AG04450 (cell line): ENCODE measurements around the gene ERP44. TPM values are rescaled to one million over a fixed set of nuclear protein-coding genes. Genes with fewer than 3 reads are reported as not detected.
"Not testable (repeated sequence)": the region's sequence is repeated elsewhere in the genome, so short reads cannot be mapped to it uniquely, and the experiment has no call there.

Experiments
- CTCF ChIA-PET: fragments of 300-600, 350-600 bp; formaldehyde crosslinking; extraction: SDS; loops from one replicate; lab custom pipeline; 2022; ENCODE audit warnings: antibody characterized with exemption, inconsistent platforms; lab: Charles Lee
- POLR2A ChIA-PET: fragments of 350-600 bp; formaldehyde crosslinking; extraction: SDS; loops from one replicate; lab custom pipeline; 2021; ENCODE audit warnings: antibody characterized with exemption, inconsistent platforms; lab: Yijun Ruan, JAX
- DNase-seq: peaks from one replicate; pipeline ENCODE4 v3.0.0-alpha.2; 2011; ENCODE audit warnings: low read depth, low spot score
- H3K27ac ChIP-seq: one replicate; pipeline ENCODE4 v1.5.1; 2012; ENCODE audit warnings: low read depth, low read length, control low read depth
- H3K27me3 ChIP-seq: one replicate; pipeline ENCODE4 v1.6.0; 2012; ENCODE audit warnings: low read length; ENCODE audit not compliant: control insufficient read depth, insufficient read depth
- H3K4me3 ChIP-seq: 2 replicates; pipeline ENCODE4 v1.5.1; 2011; ENCODE audit warnings: mild to moderate bottlenecking, low read depth, low read length, control low read depth
- H3K9me3 ChIP-seq: 2 replicates; pipeline ENCODE4 v1.5.1; 2012; ENCODE audit warnings: low read length; ENCODE audit not compliant: control insufficient read depth, insufficient read depth
- CTCF ChIP-seq: IDR thresholded peaks from 2 replicates; pipeline ENCODE4 v1.5.1; 2011; ENCODE audit warnings: low read depth, low read length, control low read depth, inconsistent platforms
- polyA plus RNA-seq: library from polyadenylated mRNA; depleted of rRNA; stranded (reverse); fragments of >200 nt; gene quantifications from 2 replicates; pipeline ENCODE4 v1.2.3, GENCODE V29; 2011

The ERP44 gene
- polyA plus RNA-seq, 1 experiment: 28.0 TPM

DNA sequence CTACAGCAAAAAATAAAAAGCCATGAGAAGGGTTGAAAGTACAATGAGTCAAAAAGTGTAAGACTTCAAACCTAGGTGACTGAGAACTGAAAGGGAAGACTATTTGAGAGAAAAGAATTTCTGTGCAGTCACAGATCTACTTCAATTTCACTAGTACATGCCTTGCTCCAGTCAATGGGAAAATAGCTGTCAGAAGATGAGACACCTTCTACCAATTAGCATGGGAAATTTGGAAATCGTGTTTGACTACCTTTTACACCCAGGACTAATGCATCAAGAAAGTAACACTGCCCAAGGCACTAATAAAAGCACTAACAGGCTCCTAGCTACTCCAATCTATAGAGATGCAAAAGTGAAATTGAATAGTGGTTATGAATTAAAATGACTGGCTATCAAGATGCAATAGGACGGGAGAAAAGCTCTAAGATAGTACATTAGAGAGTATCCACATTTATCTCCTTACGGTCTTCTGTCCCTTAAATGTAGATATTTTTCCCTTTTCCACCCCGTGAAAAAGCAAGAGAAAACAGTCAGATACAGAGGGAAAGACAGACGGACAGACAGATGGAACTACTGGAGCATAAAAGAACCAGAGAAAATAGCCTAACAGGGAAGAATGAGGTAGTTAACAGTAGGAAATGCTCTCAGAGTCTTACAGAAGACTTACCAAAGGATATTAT, 15.2 kb downstream of the ERP44 start:
- ChIA-PET POLR2A (no interaction called here), CTCF (no interaction called here)
- Histone ChIP-seq H3K27ac (no peak overlapping the region), H3K4me3 (no peak overlapping the region), H3K27me3 (no peaks in the 10 kb centered on the region), H3K9me3 (no peaks in the 10 kb centered on the region)
- TF ChIP-seq CTCF: no peak
- no peak for DNase-seq

GRCh38 chr9:100082782-100083181, 16.0 kb downstream of the ERP44 start:
- Histone ChIP-seq H3K9me3 (no peaks in the 10 kb centered on the region), H3K27me3 (no peaks in the 10 kb centered on the region), H3K27ac (no peak overlapping the region), H3K4me3 (no peak overlapping the region)
- TF ChIP-seq CTCF: no peak
- CTCF ChIA-PET: no interaction called here
- no peak for DNase-seq
- POLR2A ChIA-PET: no interaction called here

DNA sequence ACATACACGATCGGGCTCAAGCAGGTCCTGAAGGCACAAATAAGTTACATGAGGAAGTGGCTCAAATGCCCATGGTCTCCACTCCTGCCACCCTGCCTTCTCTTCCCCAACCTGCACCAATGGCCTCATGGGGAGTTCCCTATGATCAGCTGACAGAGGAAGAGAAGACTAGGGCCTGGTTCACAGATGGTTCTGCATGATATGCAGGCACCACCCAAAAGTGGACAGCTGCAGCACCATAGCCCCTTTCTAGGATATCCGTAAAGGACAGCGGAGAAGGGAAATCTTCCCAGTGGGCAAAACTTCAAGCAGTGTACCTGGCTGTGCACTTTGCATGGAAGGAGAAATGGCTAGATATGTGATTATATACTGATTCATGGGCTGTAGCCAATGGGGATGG, 22.5 kb downstream of the ERP44 start:
- CTCF ChIA-PET, DNase-seq, H3K27ac ChIP-seq, H3K27me3 ChIP-seq, POLR2A ChIA-PET, H3K9me3 ChIP-seq, H3K4me3 ChIP-seq: not testable (repeated sequence)

- no peak for TF ChIP-seq CTCF
- no peaks in the 10 kb centered on the region for H3K27me3 ChIP-seq
- H3K27ac ChIP-seq: no peak overlapping the region
- no peak for DNase-seq
- H3K9me3 ChIP-seq: no peaks in the 10 kb centered on the region
- ChIA-PET CTCF (interaction anchor here (1.5 kb wide), 1 partner anchor 47 kb away, joined by 3 read pairs; no protein-coding TSS in a partner anchor), POLR2A (no interaction called here)
- H3K4me3 ChIP-seq: no peak overlapping the region
Observed at GRCh38 chr9:100074989-100075388, 23.8 kb downstream of the ERP44 start.

- H3K9me3 ChIP-seq: no peaks in the 10 kb centered on the region
- no peak overlapping the region for H3K27ac ChIP-seq
- no peaks in the 10 kb centered on the region for H3K27me3 ChIP-seq
- TF ChIP-seq CTCF: no peak
- CTCF ChIA-PET: no interaction called here
- H3K4me3 ChIP-seq: no peak overlapping the region
- POLR2A ChIA-PET: interaction anchor here (0.6 kb wide), 1 partner anchor 1115 kb away, joined by 3 read pairs; no protein-coding TSS in a partner anchor
- DNase-seq: no peak
Observed at GRCh38 chr9:100074093-100074492, 24.7 kb downstream of the ERP44 start.
